Osteoblast (primary cell): Measurements from ENCODE around the gene TRPV6. TPM values are rescaled to one million over a fixed set of nuclear protein-coding genes. Genes with fewer than 3 reads are reported as not detected.

Experiments used
- DNase-seq: peaks from one replicate; pipeline ENCODE4 v3.0.0; 2011; ENCODE audit warnings: low spot score, mixed read lengths; ENCODE audit not compliant: insufficient read length; ENCODE audit errors: missing footprints
- H2AFZ ChIP-seq: 2 replicates; pipeline ENCODE4 v1.6.0; 2011; ENCODE audit warnings: mild to moderate bottlenecking, low read length
- H3K27ac ChIP-seq: 2 replicates; pipeline ENCODE4 v1.5.1; 2011; ENCODE audit warnings: mild to moderate bottlenecking, low read depth, low read length, moderate library complexity
- H3K27me3 ChIP-seq: 2 replicates; pipeline ENCODE4 v1.6.0; 2012; ENCODE audit warnings: mild to moderate bottlenecking, control low read depth, inconsistent platforms, low read length, moderate library complexity; ENCODE audit not compliant: insufficient read depth
- H3K36me3 ChIP-seq: 2 replicates; pipeline ENCODE4 v1.5.1; 2011; ENCODE audit warnings: mild to moderate bottlenecking, low read length, control low read depth, moderate library complexity; ENCODE audit not compliant: insufficient read depth
- H3K4me1 ChIP-seq: 2 replicates; pipeline ENCODE4 v1.5.1; 2011; ENCODE audit warnings: mild to moderate bottlenecking, low read length, control low read depth, moderate library complexity; ENCODE audit not compliant: insufficient read depth
- H3K4me2 ChIP-seq: 2 replicates; pipeline ENCODE4 v1.6.0; 2011; ENCODE audit warnings: mild to moderate bottlenecking, low read length; ENCODE audit not compliant: insufficient read depth
- H3K4me3 ChIP-seq: fragments of 200-600 bp; sonication (generic); 3 replicates; pipeline ENCODE4 v1.5.1; 2012; ENCODE audit warnings: mild to moderate bottlenecking, low read length, inconsistent platforms; ENCODE audit not compliant: insufficient read depth
- H3K79me2 ChIP-seq: 2 replicates; pipeline ENCODE4 v1.6.0; 2012; ENCODE audit warnings: mild to moderate bottlenecking, low read length, control low read depth, inconsistent platforms; ENCODE audit not compliant: insufficient read depth
- H3K9me3 ChIP-seq: 2 replicates; pipeline ENCODE4 v1.5.1; 2011; ENCODE audit warnings: low read depth, low read length, control low read depth
- H4K20me1 ChIP-seq: 2 replicates; pipeline ENCODE4 v1.6.0; 2012; ENCODE audit warnings: mild to moderate bottlenecking, low read length, control low read depth; ENCODE audit not compliant: insufficient read depth
- CTCF ChIP-seq: IDR thresholded peaks from 2 replicates; pipeline ENCODE4 v1.5.1; 2011; ENCODE audit warnings: mild to moderate bottlenecking, low read depth, low read length, moderate library complexity; ENCODE audit errors: extremely low read depth
- total RNA-seq: library from RNA; depleted of rRNA; stranded (reverse); fragments of >200 nt; gene quantifications from 2 replicates; pipeline ENCODE4 v1.2.3, GENCODE V29; 2012

TRPV6 gene
- total RNA-seq, 1 donor, result not detected

GRCh38 chr7:142859829-142860228, 25.7 kb downstream of the TRPV6 start:
- Histone ChIP-seq H3K36me3 (no peaks in the 10 kb centered on the region), H3K4me1 (no peaks in the 10 kb centered on the region), H3K4me2 (no peak overlapping the region), H2AFZ (no peak overlapping the region), H3K4me3 (no peak overlapping the region), H3K79me2 (no peaks in the 10 kb centered on the region), H3K27ac (no peak overlapping the region), H3K9me3 (no peaks in the 10 kb centered on the region), H4K20me1 (no peaks in the 10 kb centered on the region), H3K27me3 (no peaks in the 10 kb centered on the region)
- peak; percentile 87 for DNase-seq
- no peak for TF ChIP-seq CTCF

GRCh38 chr7:142859411-142859810, 26.1 kb downstream of the TRPV6 start:
- no peak for DNase-seq
- H2AFZ ChIP-seq, result no peak overlapping the region
- no peak overlapping the region for H3K4me2 ChIP-seq
- no peak overlapping the region for H3K4me3 ChIP-seq
- TF ChIP-seq CTCF, result no peak
- H3K27me3 ChIP-seq, result no peaks in the 10 kb centered on the region
- no peaks in the 10 kb centered on the region for H3K79me2 ChIP-seq
- H3K36me3 ChIP-seq, result no peaks in the 10 kb centered on the region
- H3K27ac ChIP-seq, result no peak overlapping the region
- H3K9me3 ChIP-seq, result no peaks in the 10 kb centered on the region
- H4K20me1 ChIP-seq, result no peaks in the 10 kb centered on the region
- peaks cover 1% of the 10 kb centered on the region for H3K4me1 ChIP-seq

- TF ChIP-seq CTCF, result no peak
- no peak for DNase-seq
- no peaks in the 10 kb centered on the region for H3K36me3 ChIP-seq
- H3K79me2 ChIP-seq, result no peaks in the 10 kb centered on the region
- H3K27ac ChIP-seq, result no peak overlapping the region
- H3K9me3 ChIP-seq, result no peaks in the 10 kb centered on the region
- H3K4me3 ChIP-seq, result no peak overlapping the region
- H3K27me3 ChIP-seq, result peaks cover 7% of the 10 kb centered on the region
- H2AFZ ChIP-seq, result no peak overlapping the region
- H3K4me1 ChIP-seq, result peaks cover 8% of the 10 kb centered on the region
- H3K4me2 ChIP-seq, result no peak overlapping the region
- no peaks in the 10 kb centered on the region for H4K20me1 ChIP-seq
Measured at GRCh38 chr7:142857625-142858024, 27.9 kb downstream of the TRPV6 start.

GRCh38 chr7:142856565-142857245, 28.8 kb downstream of the TRPV6 start:
- Histone ChIP-seq H3K4me1 (peaks cover 8% of the 10 kb centered on the region), H4K20me1 (no peaks in the 10 kb centered on the region), H3K4me3 (no peak overlapping the region), H3K4me2 (no peak overlapping the region), H2AFZ (no peak overlapping the region), H3K27me3 (peaks cover 11% of the 10 kb centered on the region), H3K9me3 (no peaks in the 10 kb centered on the region), H3K36me3 (no peaks in the 10 kb centered on the region), H3K79me2 (no peaks in the 10 kb centered on the region), H3K27ac (no peak overlapping the region)
- DNase-seq, result no peak
- TF ChIP-seq CTCF, result no peak
